Measurements from ENCODE around the gene MALL.
"Not testable (repeated sequence)": the region's sequence is repeated elsewhere in the genome, so short reads cannot be mapped to it uniquely, and the experiment has no call there.

The MALL gene

DNA sequence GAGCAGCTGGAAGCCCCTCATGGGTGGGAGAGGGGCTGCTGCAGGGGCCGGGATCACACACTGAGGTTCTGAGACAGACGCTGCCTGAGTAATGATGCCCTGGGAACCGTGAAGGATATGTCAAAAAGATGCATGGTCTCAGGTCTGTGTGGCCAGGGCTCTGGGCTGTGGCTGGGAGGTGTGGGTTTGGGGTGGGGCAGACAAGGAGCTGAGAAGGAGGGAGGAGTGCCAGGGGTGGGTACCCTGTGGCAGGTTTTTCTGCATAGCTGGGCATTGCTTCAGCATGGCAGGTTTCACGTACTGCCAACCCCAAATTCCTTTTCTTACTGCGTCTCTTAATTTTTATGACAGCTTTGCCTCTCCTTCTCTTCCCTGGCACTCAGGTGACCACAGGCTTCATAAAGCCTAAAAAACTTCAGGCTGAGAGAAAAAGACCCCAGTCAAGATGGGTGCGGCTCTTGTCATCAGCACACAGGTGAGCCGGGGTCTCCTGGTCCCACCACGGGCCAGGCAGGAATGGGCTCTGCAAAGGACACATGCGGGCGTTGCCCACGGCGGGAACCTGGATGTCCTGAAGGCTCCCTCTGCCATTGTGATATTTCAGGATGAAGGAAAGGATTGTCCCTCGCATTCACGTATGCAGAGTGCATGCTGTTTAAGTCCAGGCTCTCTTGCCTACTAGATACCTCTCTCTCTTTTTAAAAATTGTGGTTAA lies 18.0 kb downstream of the MALL start:
- DNase-seq: no peak

GRCh38 chr2:110095994-110096633 lies 19.5 kb downstream of the MALL start:
- peak; percentile 13 for DNase-seq

DNA sequence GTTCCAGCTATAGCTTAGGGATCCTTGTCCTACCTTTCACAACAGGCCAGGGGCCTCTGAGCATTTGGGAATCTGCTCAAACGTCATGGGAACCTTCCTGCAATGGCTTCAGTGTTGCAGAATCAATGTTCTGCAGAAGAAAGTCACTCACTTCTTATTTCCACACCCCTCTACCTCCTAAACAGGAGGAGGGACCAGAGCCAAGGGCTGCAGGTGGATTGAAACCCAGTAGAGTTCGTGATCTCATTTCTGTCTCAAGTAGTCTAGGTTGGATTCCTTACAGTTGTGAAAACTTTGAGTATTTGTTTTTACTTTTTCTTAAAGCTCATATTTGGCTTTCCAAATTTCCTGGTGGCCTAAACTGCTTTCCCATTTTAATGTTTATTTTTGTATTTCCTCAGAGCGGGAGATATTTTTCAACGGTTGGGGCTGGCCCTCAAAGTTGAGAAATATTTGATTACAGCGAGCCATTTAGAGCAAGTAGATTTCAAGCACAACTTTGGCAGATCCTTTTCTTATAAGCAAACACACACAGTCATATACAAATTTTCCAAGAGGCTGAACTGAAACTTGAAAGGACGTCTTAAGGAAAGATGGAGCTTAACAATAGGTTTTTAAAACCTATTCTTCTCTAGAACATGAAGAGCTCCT lies 20.6 kb downstream of the MALL start:
- DNase-seq: not testable (repeated sequence)

- DNase-seq: not testable (repeated sequence)
Observed at GRCh38 chr2:110093924-110094323, 21.7 kb downstream of the MALL start.

DNA sequence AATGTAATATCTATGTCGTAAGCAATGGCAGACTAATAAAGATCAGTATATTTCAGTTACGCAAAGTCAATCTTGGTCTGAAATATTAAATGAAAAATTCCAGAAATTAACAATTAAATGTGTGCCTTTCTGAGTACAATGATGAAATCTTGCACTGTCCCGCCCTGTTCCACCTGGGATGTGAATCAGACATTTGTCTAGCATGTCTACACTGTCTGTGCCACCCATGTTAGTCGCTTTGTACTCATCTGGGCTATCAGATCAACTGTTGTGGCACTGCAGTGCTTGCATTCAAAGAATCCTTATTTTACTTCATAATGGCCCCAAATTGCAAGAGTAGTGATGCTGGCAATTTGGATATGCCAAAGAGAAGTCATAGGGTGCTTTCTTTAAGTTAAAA lies 25.5 kb downstream of the MALL start:
- not testable (repeated sequence) for DNase-seq

GRCh38 chr2:110083757-110084156 lies 31.9 kb downstream of the MALL start:
- not testable (repeated sequence) for DNase-seq

- not testable (repeated sequence) for DNase-seq
Observed at GRCh38 chr2:110083162-110083561, 32.5 kb downstream of the MALL start.

DNA sequence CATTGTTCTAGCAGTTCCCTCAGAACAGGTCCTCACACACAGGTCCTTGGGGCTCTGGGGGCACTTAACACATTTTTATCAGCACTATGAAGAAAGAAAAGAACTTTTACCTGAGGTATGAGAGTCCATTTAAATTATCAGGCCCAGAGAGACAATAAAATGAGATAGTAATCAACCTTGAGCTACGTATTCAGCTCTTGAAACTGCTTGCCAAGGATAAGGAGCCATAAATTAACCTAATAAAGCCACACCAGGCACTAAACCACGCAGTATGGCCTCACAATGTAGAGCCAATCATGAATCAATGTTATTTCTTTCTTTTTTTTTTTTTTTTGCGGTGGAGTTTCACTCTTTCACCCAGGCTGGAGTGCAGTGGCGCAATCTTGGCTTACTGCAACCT lies 37.5 kb downstream of the MALL start:
- DNase-seq: not testable (repeated sequence)

- not testable (repeated sequence) for DNase-seq
Observed at GRCh38 chr2:110075896-110076295, 39.7 kb downstream of the MALL start.

GRCh38 chr2:110069869-110070268 lies 45.8 kb downstream of the MALL start:
- not testable (repeated sequence) for DNase-seq

DNA sequence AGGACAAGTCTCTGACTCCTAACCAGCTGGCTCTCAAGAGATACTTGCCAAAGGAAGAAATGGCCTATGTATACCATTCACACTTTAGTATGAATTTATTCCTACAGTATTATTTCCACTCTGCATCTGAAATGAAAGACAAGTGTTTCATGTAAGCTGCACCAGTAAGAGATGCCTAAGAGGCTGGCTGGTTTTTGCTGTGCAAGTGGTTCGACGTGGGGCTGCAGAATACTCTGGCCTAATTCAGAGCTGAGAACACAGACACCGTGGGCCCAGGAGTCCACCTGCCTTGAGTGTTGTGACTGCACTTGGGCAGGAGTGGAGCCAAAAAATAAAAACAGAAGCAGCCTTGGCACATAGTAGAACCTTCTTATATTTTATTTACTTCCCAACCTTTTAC lies 47.5 kb downstream of the MALL start:
- DNase-seq: not testable (repeated sequence)

DNA sequence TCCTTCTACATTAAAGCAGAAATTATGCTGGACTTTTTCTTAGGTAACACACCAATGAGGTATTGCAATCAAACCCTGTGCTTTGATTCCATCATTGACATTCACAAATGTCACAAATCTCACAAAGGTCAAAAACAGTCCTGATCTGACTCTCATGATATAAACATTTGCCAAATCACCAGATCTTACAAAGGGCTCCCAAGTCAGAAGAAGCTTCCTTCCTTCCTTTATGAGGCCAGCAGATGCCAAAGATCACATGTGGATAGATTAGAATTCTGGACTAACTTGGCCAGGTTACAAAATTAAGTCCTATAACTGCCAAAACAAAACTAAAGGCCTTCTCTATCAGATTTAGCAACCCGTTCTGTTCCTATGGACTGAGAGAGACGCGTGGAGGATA lies 53.3 kb downstream of the MALL start:
- not testable (repeated sequence) for DNase-seq

DNA sequence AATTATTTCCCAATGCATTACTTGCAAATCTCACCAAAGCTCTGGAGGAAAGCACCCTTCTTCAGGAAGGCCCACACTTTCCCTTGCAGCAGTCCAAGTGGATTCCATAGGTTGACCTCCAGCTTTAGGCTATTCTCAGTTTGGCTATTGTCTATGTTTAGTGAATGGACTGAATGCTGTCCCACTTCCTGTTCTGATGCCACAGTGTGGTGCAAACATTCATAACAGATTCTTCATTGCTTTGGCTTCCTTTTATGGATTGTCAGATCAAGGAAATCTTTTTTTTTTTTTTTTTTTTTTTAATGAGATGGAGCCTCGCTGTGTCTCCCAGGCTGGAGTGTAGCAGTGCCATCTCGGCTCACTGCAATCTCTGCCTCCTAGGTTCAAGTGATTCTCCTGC lies 55.1 kb downstream of the MALL start:
- DNase-seq: not testable (repeated sequence)

DNA sequence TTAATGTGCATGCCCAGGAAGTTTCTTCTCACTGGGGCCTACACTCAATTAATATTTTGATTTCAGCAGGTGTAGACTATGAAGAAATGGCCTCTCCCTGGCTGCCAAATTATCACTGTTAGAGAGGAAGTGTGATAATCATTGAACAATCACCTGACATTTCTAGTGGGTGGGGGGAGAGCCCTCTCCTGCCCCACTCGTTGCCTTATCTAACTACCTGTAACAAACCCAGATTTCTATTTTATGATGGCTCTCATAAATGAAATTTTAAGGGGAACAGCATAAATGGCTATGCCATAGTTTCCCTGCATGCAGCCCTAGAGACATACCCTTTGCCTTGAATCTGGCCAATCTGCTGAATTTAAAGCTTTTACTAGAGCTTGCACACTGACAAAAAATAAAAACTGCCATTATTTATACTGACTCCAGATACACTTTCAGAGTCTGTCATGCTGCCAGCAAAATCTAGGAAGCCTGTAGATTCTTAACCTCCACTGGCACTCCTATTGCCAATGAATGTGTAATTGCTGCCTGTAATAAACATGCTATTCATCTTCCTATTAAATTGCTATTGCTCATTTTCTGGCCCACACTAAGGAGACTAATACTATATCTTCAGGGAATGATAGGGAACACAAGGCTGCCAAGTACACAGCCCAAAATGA lies 55.8 kb downstream of the MALL start:
- not testable (repeated sequence) for DNase-seq

GRCh38 chr2:110059009-110059693 lies 56.5 kb downstream of the MALL start:
- not testable (repeated sequence) for DNase-seq

GRCh38 chr2:110058034-110058433 lies 57.6 kb downstream of the MALL start:
- not testable (repeated sequence) for DNase-seq

GRCh38 chr2:110055819-110056408 lies 59.7 kb downstream of the MALL start:
- DNase-seq: not testable (repeated sequence)

GRCh38 chr2:110054521-110055407 lies 60.9 kb downstream of the MALL start:
- not testable (repeated sequence) for DNase-seq

DNA sequence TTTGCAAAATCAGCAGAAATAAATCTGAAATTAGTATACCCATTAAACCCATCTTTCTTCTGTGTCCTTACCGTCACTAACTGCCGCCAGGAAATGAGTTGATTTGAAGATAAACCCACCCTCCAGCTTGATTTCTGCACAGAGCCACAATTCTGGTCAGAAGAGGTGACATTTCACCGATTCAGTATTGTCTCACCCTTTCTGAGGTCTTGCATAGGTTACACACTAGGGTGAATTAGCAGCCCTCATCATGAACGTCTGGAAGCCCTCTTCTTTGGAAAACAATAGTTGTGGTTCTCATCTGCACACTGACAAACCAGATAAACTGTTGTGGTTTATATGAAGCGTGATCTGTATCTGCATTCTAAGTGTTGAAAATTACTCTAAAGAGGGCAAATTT lies 61.9 kb downstream of the MALL start:
- not testable (repeated sequence) for DNase-seq

- DNase-seq: not testable (repeated sequence)
Observed at GRCh38 chr2:110052166-110052565, 63.5 kb downstream of the MALL start.

- DNase-seq: not testable (repeated sequence)
Observed at GRCh38 chr2:110050222-110050621, 65.4 kb downstream of the MALL start.
